HG02938 (cell line): Measurements from ENCODE around the gene CHCHD4.
"Not testable (repeated sequence)": the region's sequence is repeated elsewhere in the genome, so short reads cannot be mapped to it uniquely, and the experiment has no call there.

Experiments
- ATAC-seq: cut with Tn5 transposase; IDR thresholded peaks from one replicate; pipeline ENCODE4 v1.9.1; 2021; ENCODE audit warnings: mild to moderate bottlenecking, moderate library complexity; ENCODE audit not compliant: unreplicated experiment

CHCHD4 gene

GRCh38 chr3:14120921-14121448, 3.7 kb downstream of the CHCHD4 start:
- not testable (repeated sequence) for ATAC-seq

- no peak for ATAC-seq
These were observed 4.4 kb downstream of the CHCHD4 start for GRCh38 chr3:14120111-14120920.

GRCh38 chr3:14119651-14120050, 5.0 kb downstream of the CHCHD4 start:
- ATAC-seq: no peak

- ATAC-seq: no peak
These were observed 6.0 kb downstream of the CHCHD4 start for GRCh38 chr3:14118400-14119381.

- no peak for ATAC-seq
These were observed 6.9 kb downstream of the CHCHD4 start for GRCh38 chr3:14117468-14118399.

- ATAC-seq: no peak
These were observed 10.6 kb downstream of the CHCHD4 start for GRCh38 chr3:14113965-14114635.

- no peak for ATAC-seq
These were observed 14.0 kb downstream of the CHCHD4 start for GRCh38 chr3:14110699-14111098.

GRCh38 chr3:14109821-14110220, 14.8 kb downstream of the CHCHD4 start:
- not testable (repeated sequence) for ATAC-seq

- ATAC-seq: no peak
These were observed 26.9 kb downstream of the CHCHD4 start for GRCh38 chr3:14097616-14098391.

- no peak for ATAC-seq
These were observed 27.9 kb downstream of the CHCHD4 start for GRCh38 chr3:14096742-14097141.

- ATAC-seq: no peak
These were observed 30.8 kb downstream of the CHCHD4 start for GRCh38 chr3:14093831-14094230.

GRCh38 chr3:14092464-14092863, 32.2 kb downstream of the CHCHD4 start:
- no peak for ATAC-seq

GRCh38 chr3:14091959-14092358, 32.7 kb downstream of the CHCHD4 start:
- not testable (repeated sequence) for ATAC-seq

GRCh38 chr3:14087461-14087860, 37.2 kb downstream of the CHCHD4 start:
- ATAC-seq: not testable (repeated sequence)

- ATAC-seq: no peak
These were observed 42.5 kb downstream of the CHCHD4 start for GRCh38 chr3:14082108-14082657.

- no peak for ATAC-seq
These were observed 47.4 kb downstream of the CHCHD4 start for GRCh38 chr3:14077310-14077709.

- ATAC-seq: not testable (repeated sequence)
These were observed 49.4 kb downstream of the CHCHD4 start for GRCh38 chr3:14075233-14075632.

- ATAC-seq: no peak
These were observed 59.8 kb downstream of the CHCHD4 start for GRCh38 chr3:14064910-14065309.

GRCh38 chr3:14063152-14063551, 61.5 kb downstream of the CHCHD4 start:
- no peak for ATAC-seq
